HCT116 (cell line): Measurements from ENCODE around the gene ZNF724.

Experiments used
- CEBPB ChIP-seq: IDR thresholded peaks from 2 replicates; pipeline ENCODE4 v1.6.1; 2012; ENCODE audit warnings: low read depth
- EGR1 ChIP-seq: IDR thresholded peaks from 2 replicates; pipeline ENCODE4 v1.6.1; 2012; ENCODE audit warnings: low read depth
- EZH2 ChIP-seq: fragments of 200-600 bp; sonication (generic); IDR thresholded peaks from 2 replicates; pipeline ENCODE4 v1.6.1; 2017; ENCODE audit warnings: antibody characterized with exemption, mixed run types
- EZH2phosphoT487 ChIP-seq: fragments of 200-600 bp; IDR thresholded peaks from 2 replicates; pipeline ENCODE4 v1.6.1; 2018; ENCODE audit warnings: antibody characterized with exemption, borderline replicate concordance
- JUND ChIP-seq: IDR thresholded peaks from 2 replicates; pipeline ENCODE4 v1.6.1; 2012
- POLR2A ChIP-seq: IDR thresholded peaks from 2 replicates; pipeline ENCODE4 v1.7.0; 2011; ENCODE audit warnings: borderline replicate concordance; ENCODE audit not compliant: insufficient read depth, insufficient read length; ENCODE audit errors: extremely low read depth
- POLR2AphosphoS5 ChIP-seq: IDR thresholded peaks from 2 replicates; pipeline ENCODE4 v1.6.1; 2011; ENCODE audit warnings: mild to moderate bottlenecking, low read depth, low read length, moderate library complexity
- ZNF274 ChIP-seq: fragments of 200-500 bp; sonication (Bioruptor generic); IDR thresholded peaks from 2 replicates; pipeline ENCODE4 v1.6.1; 2014; ENCODE audit warnings: mild to moderate bottlenecking, low read depth, low read length, inconsistent platforms
- TF ChIP-seq, protein P1 (sequence below), 3 experiments: fragments of 200-600 bp in 1 of 3; sonication (generic) in 1 of 3; IDR thresholded peaks in 2 of 3; conservative IDR thresholded peaks in 1 of 3; 2 replicates each; pipeline ENCODE4 v1.5.1; 2012 to 2017; ENCODE audit warnings: low read depth in 2 of 3, low read length in 2 of 3, antibody characterized with exemption in 1 of 3, borderline replicate concordance in 1 of 3, control low read depth in 1 of 3, mild to moderate bottlenecking in 1 of 3, mixed read lengths in 1 of 3, mixed run types in 1 of 3, moderate library complexity in 1 of 3; ENCODE audit not compliant: insufficient read depth in 1 of 3
- TF ChIP-seq, protein P2 (sequence below): IDR thresholded peaks from 2 replicates; pipeline ENCODE4 v1.6.1; 2012; ENCODE audit warnings: low read depth
- TF ChIP-seq, protein P3 (sequence below): IDR thresholded peaks from 2 replicates; pipeline ENCODE4 v1.6.1; 2012
- TF ChIP-seq, protein P4 (sequence below): IDR thresholded peaks from 2 replicates; pipeline ENCODE4 v1.6.1; 2012

DNA sequence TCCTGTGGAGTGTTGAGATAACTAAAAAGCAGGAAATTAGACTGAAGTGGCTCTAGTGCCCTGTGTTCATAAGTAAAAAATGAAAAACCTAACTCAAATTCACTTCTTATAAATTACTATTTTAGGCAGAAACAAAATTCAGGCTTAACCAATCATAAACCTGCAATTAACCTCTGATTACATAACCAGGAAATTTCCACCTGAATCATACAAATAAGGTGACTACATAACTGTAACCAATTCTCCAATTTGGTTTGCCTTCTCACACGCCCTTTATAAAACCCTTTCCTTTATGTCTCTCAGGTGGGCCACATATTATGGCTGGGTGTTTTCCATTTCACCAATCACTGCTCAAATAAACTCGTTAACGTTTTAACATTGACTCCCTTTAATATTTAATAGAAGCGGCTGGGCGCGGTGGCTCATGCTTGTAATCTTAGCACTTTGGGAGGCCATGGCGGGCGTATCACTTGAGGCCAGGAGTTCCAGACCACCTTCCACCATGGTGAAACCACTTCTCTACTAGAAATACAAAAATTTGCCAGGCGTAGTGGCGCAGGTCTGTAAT, 22.9 kb upstream of the ZNF724 start:
- TF ChIP-seq EZH2 (no peak), POLR2AphosphoS5 (no peak), POLR2A (no peak), CEBPB (no peak), EZH2phosphoT487 (no peak), EGR1 (no peak), JUND (no peak), ZNF274 (no peak)
- TF ChIP-seq, protein P1, sequence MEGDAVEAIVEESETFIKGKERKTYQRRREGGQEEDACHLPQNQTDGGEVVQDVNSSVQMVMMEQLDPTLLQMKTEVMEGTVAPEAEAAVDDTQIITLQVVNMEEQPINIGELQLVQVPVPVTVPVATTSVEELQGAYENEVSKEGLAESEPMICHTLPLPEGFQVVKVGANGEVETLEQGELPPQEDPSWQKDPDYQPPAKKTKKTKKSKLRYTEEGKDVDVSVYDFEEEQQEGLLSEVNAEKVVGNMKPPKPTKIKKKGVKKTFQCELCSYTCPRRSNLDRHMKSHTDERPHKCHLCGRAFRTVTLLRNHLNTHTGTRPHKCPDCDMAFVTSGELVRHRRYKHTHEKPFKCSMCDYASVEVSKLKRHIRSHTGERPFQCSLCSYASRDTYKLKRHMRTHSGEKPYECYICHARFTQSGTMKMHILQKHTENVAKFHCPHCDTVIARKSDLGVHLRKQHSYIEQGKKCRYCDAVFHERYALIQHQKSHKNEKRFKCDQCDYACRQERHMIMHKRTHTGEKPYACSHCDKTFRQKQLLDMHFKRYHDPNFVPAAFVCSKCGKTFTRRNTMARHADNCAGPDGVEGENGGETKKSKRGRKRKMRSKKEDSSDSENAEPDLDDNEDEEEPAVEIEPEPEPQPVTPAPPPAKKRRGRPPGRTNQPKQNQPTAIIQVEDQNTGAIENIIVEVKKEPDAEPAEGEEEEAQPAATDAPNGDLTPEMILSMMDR (IDR thresholded peaks at IDR 0.05 in 2 of 3, conservative IDR thresholded peaks at IDR 0.05 in 1 of 3; ENCODE audit: borderline replicate concordance in 1 of 3, insufficient read depth in 1 of 3, low read depth in 2 of 3, low read length in 2 of 3): no peak
- TF ChIP-seq, protein P2, sequence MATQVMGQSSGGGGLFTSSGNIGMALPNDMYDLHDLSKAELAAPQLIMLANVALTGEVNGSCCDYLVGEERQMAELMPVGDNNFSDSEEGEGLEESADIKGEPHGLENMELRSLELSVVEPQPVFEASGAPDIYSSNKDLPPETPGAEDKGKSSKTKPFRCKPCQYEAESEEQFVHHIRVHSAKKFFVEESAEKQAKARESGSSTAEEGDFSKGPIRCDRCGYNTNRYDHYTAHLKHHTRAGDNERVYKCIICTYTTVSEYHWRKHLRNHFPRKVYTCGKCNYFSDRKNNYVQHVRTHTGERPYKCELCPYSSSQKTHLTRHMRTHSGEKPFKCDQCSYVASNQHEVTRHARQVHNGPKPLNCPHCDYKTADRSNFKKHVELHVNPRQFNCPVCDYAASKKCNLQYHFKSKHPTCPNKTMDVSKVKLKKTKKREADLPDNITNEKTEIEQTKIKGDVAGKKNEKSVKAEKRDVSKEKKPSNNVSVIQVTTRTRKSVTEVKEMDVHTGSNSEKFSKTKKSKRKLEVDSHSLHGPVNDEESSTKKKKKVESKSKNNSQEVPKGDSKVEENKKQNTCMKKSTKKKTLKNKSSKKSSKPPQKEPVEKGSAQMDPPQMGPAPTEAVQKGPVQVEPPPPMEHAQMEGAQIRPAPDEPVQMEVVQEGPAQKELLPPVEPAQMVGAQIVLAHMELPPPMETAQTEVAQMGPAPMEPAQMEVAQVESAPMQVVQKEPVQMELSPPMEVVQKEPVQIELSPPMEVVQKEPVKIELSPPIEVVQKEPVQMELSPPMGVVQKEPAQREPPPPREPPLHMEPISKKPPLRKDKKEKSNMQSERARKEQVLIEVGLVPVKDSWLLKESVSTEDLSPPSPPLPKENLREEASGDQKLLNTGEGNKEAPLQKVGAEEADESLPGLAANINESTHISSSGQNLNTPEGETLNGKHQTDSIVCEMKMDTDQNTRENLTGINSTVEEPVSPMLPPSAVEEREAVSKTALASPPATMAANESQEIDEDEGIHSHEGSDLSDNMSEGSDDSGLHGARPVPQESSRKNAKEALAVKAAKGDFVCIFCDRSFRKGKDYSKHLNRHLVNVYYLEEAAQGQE: no peak
- TF ChIP-seq, protein P3, sequence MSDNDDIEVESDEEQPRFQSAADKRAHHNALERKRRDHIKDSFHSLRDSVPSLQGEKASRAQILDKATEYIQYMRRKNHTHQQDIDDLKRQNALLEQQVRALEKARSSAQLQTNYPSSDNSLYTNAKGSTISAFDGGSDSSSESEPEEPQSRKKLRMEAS: no peak
- TF ChIP-seq, protein P4, sequence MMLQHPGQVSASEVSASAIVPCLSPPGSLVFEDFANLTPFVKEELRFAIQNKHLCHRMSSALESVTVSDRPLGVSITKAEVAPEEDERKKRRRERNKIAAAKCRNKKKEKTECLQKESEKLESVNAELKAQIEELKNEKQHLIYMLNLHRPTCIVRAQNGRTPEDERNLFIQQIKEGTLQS: no peak
